AG09309 (cell line): ENCODE measurements around the gene CITED1.

Experiments
- DNase-seq: peaks from one replicate; pipeline ENCODE4 v3.0.0-alpha.2; 2010; ENCODE audit warnings: low read depth
- H3K4me3 ChIP-seq: 2 replicates; pipeline ENCODE4 v1.5.1; 2011; ENCODE audit warnings: mild to moderate bottlenecking, low read depth, low read length, moderate library complexity; ENCODE audit not compliant: control insufficient read depth
- TF ChIP-seq, protein P1 (sequence below): IDR thresholded peaks from 2 replicates; pipeline ENCODE4 v1.5.1; 2011; ENCODE audit warnings: mild to moderate bottlenecking, low read depth, low read length, inconsistent platforms; ENCODE audit not compliant: insufficient read depth, control insufficient read depth; ENCODE audit errors: missing control alignments

Gene CITED1

DNA sequence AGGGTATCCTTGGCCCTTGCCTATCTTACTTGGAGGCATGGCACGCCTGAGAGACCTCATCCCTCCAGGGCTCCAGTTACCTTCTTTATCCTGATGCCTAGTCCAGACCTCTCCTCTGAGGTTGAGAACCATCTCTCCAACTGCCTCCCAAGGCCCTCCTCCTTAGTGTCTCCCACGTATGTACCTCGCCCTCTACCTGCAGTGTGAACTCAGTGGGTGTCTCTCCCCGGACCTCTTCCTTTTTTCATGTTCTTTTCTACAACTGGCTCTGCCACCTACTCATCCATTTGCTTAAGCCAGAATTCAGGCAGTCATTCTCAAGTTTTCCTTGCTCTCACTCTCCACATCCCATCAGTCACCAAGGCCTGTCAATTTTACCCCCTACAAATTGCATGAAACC, 45.3 kb downstream of the CITED1 start:
- TF ChIP-seq, protein P1, sequence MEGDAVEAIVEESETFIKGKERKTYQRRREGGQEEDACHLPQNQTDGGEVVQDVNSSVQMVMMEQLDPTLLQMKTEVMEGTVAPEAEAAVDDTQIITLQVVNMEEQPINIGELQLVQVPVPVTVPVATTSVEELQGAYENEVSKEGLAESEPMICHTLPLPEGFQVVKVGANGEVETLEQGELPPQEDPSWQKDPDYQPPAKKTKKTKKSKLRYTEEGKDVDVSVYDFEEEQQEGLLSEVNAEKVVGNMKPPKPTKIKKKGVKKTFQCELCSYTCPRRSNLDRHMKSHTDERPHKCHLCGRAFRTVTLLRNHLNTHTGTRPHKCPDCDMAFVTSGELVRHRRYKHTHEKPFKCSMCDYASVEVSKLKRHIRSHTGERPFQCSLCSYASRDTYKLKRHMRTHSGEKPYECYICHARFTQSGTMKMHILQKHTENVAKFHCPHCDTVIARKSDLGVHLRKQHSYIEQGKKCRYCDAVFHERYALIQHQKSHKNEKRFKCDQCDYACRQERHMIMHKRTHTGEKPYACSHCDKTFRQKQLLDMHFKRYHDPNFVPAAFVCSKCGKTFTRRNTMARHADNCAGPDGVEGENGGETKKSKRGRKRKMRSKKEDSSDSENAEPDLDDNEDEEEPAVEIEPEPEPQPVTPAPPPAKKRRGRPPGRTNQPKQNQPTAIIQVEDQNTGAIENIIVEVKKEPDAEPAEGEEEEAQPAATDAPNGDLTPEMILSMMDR: no peak
- H3K4me3 ChIP-seq: no peak overlapping the region
- no peak for DNase-seq

DNA sequence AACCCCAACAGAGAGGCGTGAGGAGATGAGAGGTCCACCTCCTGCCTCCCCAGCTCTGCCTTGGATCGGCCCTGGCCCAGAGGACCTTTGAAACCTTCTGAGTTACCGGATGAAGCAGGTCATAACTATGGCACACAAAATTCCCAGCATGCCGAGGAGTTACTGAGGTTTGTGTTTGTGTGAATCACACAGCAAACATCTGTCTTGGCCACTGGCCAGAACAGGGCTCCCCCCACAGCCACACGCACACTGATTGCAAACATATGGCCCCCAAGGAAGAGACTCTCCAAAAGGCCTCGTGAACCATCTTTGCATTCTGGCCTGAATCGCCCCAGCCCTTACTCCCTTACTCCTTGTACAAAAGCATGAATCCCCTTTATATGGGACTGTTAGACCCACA, 47.5 kb downstream of the CITED1 start:
- peak; percentile 41 for DNase-seq
- TF ChIP-seq, protein P1: no peak
- H3K4me3 ChIP-seq: no peak overlapping the region

DNA sequence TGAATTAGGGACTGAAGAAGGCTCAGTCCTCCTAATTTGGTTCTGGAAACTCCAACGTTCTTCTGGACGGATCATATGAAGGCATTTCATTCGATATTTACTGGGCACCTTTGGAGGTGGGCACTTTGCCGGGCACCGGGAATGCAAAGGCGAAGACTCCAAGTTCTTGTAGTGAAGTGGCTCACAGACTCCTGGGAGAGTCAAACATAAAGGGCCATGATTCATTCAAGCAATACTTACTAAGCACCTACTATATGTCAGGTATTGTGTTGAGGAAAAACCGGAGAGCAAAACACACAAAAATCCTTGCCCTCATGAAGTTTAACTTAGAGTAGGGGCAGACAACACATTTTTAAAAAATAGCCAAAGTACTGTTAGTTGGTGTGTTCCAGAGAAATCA, 49.9 kb downstream of the CITED1 start:
- DNase-seq: no peak
- TF ChIP-seq, protein P1: no peak
- H3K4me3 ChIP-seq: no peak overlapping the region

DNA sequence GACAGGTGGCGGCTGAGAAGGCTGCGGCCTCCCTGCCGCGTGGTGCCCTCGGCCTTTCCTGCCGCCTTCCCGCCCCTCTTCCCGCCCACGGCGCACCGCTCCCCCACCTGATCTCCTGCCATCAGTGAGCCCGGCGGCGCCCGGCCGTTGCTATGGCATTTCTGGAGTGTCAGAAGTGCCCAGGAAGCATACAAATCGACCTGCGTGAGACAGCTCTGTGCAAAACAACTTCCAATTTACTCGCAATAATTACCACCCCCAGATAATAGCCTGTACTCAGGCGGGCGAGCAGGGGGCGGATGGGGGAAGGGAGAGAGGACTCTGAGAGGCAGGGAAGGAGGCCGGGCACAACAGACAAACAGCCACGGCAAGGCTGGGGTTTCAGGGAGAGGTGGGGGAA, 50.3 kb downstream of the CITED1 start:
- TF ChIP-seq, protein P1: no peak
- no peak overlapping the region for H3K4me3 ChIP-seq
- DNase-seq: no peak

DNA sequence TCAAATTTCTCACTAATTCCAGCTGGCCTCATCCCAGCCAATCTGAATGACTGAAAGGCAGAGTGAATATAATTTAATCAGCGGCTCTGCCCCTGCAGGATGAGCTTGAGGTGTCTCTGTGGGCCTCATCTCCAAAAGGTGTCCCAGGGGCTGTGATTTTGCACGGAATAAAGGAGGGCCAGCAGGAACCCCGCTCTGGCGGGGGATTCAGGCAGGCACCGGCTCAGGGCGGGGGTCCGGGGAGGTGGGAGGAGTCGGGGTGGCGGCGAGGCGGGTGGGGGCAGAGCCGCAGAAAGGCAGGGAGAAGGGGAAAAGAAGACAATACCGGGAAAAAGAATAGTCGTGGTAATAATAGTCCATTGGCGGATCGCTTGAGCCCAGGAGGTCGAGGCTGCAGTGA, 50.9 kb downstream of the CITED1 start:
- TF ChIP-seq, protein P1: no peak
- no peak overlapping the region for H3K4me3 ChIP-seq
- no peak for DNase-seq

DNA sequence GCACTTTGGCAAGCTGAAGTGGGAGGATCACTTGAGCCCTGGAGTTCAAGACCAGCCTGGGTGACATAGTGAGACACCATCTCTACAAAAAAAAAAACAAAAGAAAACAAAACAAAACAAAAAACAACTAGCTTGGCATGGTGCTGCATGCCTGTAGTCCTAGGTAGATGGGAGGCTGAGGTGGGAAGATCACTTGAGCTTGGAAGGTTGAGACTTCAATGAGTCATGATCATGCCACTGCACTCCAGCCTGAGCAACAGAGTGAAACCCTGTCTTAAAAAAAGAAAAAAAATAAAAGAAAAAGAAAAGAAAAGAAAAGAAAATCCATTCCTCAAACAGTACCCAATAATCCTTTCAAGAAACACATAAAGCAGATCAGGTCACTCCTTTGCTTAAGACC, 52.0 kb downstream of the CITED1 start:
- no peak for DNase-seq
- TF ChIP-seq, protein P1: no peak
- no peak overlapping the region for H3K4me3 ChIP-seq
